Osteoblast (primary cell): ENCODE measurements around the gene POFUT1. TPM values are rescaled to one million over a fixed set of nuclear protein-coding genes. Genes with fewer than 3 reads are reported as not detected.

ENCODE experiments used
- DNase-seq: peaks from one replicate; pipeline ENCODE4 v3.0.0; 2011; ENCODE audit warnings: low spot score, mixed read lengths; ENCODE audit not compliant: insufficient read length; ENCODE audit errors: missing footprints
- H2AFZ ChIP-seq: 2 replicates; pipeline ENCODE4 v1.6.0; 2011; ENCODE audit warnings: mild to moderate bottlenecking, low read length
- H3K27ac ChIP-seq: 2 replicates; pipeline ENCODE4 v1.5.1; 2011; ENCODE audit warnings: mild to moderate bottlenecking, low read depth, low read length, moderate library complexity
- H3K27me3 ChIP-seq: 2 replicates; pipeline ENCODE4 v1.6.0; 2012; ENCODE audit warnings: mild to moderate bottlenecking, control low read depth, inconsistent platforms, low read length, moderate library complexity; ENCODE audit not compliant: insufficient read depth
- H3K36me3 ChIP-seq: 2 replicates; pipeline ENCODE4 v1.5.1; 2011; ENCODE audit warnings: mild to moderate bottlenecking, low read length, control low read depth, moderate library complexity; ENCODE audit not compliant: insufficient read depth
- H3K4me1 ChIP-seq: 2 replicates; pipeline ENCODE4 v1.5.1; 2011; ENCODE audit warnings: mild to moderate bottlenecking, low read length, control low read depth, moderate library complexity; ENCODE audit not compliant: insufficient read depth
- H3K4me2 ChIP-seq: 2 replicates; pipeline ENCODE4 v1.6.0; 2011; ENCODE audit warnings: mild to moderate bottlenecking, low read length; ENCODE audit not compliant: insufficient read depth
- H3K4me3 ChIP-seq: fragments of 200-600 bp; sonication (generic); 3 replicates; pipeline ENCODE4 v1.5.1; 2012; ENCODE audit warnings: mild to moderate bottlenecking, low read length, inconsistent platforms; ENCODE audit not compliant: insufficient read depth
- H3K79me2 ChIP-seq: 2 replicates; pipeline ENCODE4 v1.6.0; 2012; ENCODE audit warnings: mild to moderate bottlenecking, low read length, control low read depth, inconsistent platforms; ENCODE audit not compliant: insufficient read depth
- H3K9me3 ChIP-seq: 2 replicates; pipeline ENCODE4 v1.5.1; 2011; ENCODE audit warnings: low read depth, low read length, control low read depth
- H4K20me1 ChIP-seq: 2 replicates; pipeline ENCODE4 v1.6.0; 2012; ENCODE audit warnings: mild to moderate bottlenecking, low read length, control low read depth; ENCODE audit not compliant: insufficient read depth
- CTCF ChIP-seq: IDR thresholded peaks from 2 replicates; pipeline ENCODE4 v1.5.1; 2011; ENCODE audit warnings: mild to moderate bottlenecking, low read depth, low read length, moderate library complexity; ENCODE audit errors: extremely low read depth
- total RNA-seq: library from RNA; depleted of rRNA; stranded (reverse); fragments of >200 nt; gene quantifications from 2 replicates; pipeline ENCODE4 v1.2.3, GENCODE V29; 2012

Gene POFUT1
- total RNA-seq, 1 donor = 40.9 TPM

GRCh38 chr20:32160341-32160740 is 47.3 kb upstream of the POFUT1 start:
- Histone ChIP-seq H3K36me3 (peaks cover 62% of the 10 kb centered on the region), H3K4me3 (no peak overlapping the region), H3K79me2 (no peaks in the 10 kb centered on the region), H3K4me1 (peaks cover 5% of the 10 kb centered on the region), H2AFZ (no peak overlapping the region), H3K4me2 (no peak overlapping the region), H3K9me3 (no peaks in the 10 kb centered on the region), H3K27me3 (no peaks in the 10 kb centered on the region), H4K20me1 (peaks cover 8% of the 10 kb centered on the region), H3K27ac (no peak overlapping the region)
- peak; percentile 17 for DNase-seq
- no peak for TF ChIP-seq CTCF

- Histone ChIP-seq H3K9me3 (no peaks in the 10 kb centered on the region), H3K27ac (no peak overlapping the region), H3K79me2 (no peaks in the 10 kb centered on the region), H3K4me2 (no peak overlapping the region), H3K4me1 (no peaks in the 10 kb centered on the region), H3K27me3 (no peaks in the 10 kb centered on the region), H4K20me1 (peaks cover 4% of the 10 kb centered on the region), H2AFZ (no peak overlapping the region), H3K4me3 (no peak overlapping the region), H3K36me3 (peaks cover 72% of the 10 kb centered on the region)
- TF ChIP-seq CTCF = no peak
- DNase-seq = no peak
These were observed 45.3 kb upstream of the POFUT1 start for GRCh38 chr20:32162351-32162750.

- peaks cover 62% of the 10 kb centered on the region for H3K36me3 ChIP-seq
These were observed 43.7 kb upstream of the POFUT1 start for GRCh38 chr20:32163951-32164350.

More at GRCh38 chr20:32163951-32164350, 43.7 kb upstream of the POFUT1 start:
- H4K20me1 ChIP-seq = peaks cover 4% of the 10 kb centered on the region
- H3K4me3 ChIP-seq = no peak overlapping the region
- no peak for TF ChIP-seq CTCF
- H3K27ac ChIP-seq = no peak overlapping the region
- H3K4me1 ChIP-seq = peaks cover 7% of the 10 kb centered on the region
- H2AFZ ChIP-seq = no peak overlapping the region
- peak; percentile 55 for DNase-seq
- H3K9me3 ChIP-seq = no peaks in the 10 kb centered on the region
- no peaks in the 10 kb centered on the region for H3K27me3 ChIP-seq
- H3K79me2 ChIP-seq = no peaks in the 10 kb centered on the region
- no peak overlapping the region for H3K4me2 ChIP-seq
